ENCODE measurements around the gene ZNF576. TPM values are rescaled to one million over a fixed set of nuclear protein-coding genes. Genes with fewer than 3 reads are reported as not detected.
"Not testable (repeated sequence)": the region's sequence is repeated elsewhere in the genome, so short reads cannot be mapped to it uniquely, and the experiment has no call there.

ZNF576 gene
- total RNA-seq, 1 donor from 2014 or later = 14.8 TPM

DNA sequence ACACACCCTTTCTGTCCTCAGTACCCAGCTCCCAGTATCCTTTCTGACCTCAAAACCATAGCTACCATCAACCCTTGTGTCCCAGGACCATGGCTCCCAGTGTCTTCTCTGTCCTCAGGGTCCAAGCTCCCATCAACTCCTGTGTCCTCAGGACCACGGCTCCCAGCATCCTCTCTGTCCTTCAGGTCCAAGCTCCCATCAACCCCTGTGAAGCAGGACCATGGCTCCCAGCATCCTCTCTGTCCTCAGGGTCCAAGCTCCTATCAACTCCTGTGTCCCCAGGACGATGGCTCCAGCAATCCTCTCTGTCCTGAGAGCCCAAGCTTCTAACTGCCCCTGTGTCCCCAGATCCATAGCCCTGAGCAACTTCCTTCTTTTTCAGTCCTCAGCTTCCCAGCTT is 44.9 kb downstream of the ZNF576 start:
- Mint-ChIP-seq H3K27ac (no peak overlapping the region), H3K9me3 (no peaks in the 10 kb centered on the region), H3K4me3 (ENCODE audit: low read depth) (peak overlapping the region; percentile 51), H3K27me3 (ENCODE audit: low read depth) (peaks cover 42% of the 10 kb centered on the region), H3K36me3 (ENCODE audit: low read depth) (peaks cover 2% of the 10 kb centered on the region), H3K4me1 (ENCODE audit: low read depth) (peaks cover 8% of the 10 kb centered on the region)
- DNase-seq (ENCODE audit: low spot score) = no peak
- intact Hi-C loops (cut with micrococcal nuclease) = no loop called here

DNA sequence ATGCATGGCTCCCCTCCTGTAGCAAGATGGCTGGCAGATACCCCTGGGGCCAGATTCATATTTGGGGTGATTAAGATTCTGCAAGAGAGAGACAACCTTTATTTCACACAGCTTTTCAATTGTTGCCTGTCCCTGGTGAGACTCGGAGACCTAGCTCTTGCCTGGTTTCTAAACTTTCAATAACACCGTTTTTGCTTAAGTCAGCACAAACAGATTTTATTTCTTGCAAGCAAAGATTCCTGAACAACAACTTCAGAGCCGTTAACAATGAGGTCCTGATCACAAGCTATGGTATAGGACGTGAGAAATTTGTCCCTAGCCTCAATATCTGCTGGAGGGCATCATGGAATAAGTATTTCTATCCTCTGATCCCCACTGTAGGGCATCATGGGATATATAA is 46.1 kb downstream of the ZNF576 start:
- H3K9me3 Mint-ChIP-seq = no peaks in the 10 kb centered on the region
- H3K27ac Mint-ChIP-seq = no peak overlapping the region
- peaks cover 8% of the 10 kb centered on the region for H3K4me1 Mint-ChIP-seq (ENCODE audit: low read depth)
- DNase-seq (ENCODE audit: low spot score) = no peak
- no peak overlapping the region for H3K4me3 Mint-ChIP-seq (ENCODE audit: low read depth)
- peaks cover 11% of the 10 kb centered on the region for H3K36me3 Mint-ChIP-seq (ENCODE audit: low read depth)
- intact Hi-C loops (cut with micrococcal nuclease) = no loop called here
- H3K27me3 Mint-ChIP-seq (ENCODE audit: low read depth) = peaks cover 36% of the 10 kb centered on the region

DNA sequence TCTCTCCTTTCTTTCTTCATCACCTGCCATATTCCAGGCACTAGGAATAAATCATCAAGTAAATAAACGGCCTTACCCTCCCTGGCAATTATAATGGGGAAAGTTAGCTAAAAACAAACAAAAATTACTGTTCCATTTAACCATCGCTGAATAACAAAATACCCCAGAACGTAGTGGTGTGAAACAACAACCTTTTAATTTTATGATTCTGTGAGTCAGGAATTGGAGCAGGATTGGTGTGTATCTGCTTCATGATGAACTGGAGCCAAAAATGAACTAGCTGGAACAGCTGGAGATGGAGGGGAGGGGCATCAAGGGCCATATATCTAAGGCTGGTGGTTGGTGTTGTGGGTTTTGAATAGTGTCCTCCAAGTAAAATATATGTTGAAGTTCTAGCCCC is 46.9 kb downstream of the ZNF576 start:
- intact Hi-C loops (cut with micrococcal nuclease) = no loop called here
- Mint-ChIP-seq H3K27ac (no peak overlapping the region), H3K36me3 (ENCODE audit: low read depth) (peaks cover 16% of the 10 kb centered on the region), H3K4me1 (ENCODE audit: low read depth) (peaks cover 8% of the 10 kb centered on the region), H3K27me3 (ENCODE audit: low read depth) (peaks cover 30% of the 10 kb centered on the region), H3K9me3 (no peaks in the 10 kb centered on the region), H3K4me3 (ENCODE audit: low read depth) (no peak overlapping the region)
- no peak for DNase-seq (ENCODE audit: low spot score)

DNA sequence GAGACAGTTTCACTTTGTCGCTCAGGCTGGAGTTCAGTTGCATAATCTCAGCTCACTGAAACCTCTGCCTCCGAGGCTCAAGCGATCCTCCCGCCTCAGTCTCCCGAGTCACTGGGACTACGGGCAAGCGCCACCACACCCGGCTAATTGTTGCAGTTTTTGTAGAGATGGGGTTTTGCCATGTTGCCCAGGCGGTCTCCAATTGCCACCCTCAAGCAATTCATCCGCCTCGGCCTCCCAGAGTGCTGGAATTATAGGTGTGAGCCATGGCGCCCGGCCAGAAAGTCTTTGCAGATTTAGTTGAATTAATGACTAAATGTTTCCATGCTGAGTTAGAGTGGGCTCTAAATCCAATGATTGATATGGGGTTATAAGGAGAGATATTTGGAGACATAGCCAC is 47.8 kb downstream of the ZNF576 start:
- H3K36me3 Mint-ChIP-seq (ENCODE audit: low read depth) = peaks cover 21% of the 10 kb centered on the region
- H3K4me1 Mint-ChIP-seq (ENCODE audit: low read depth) = peaks cover 4% of the 10 kb centered on the region
- no peak for DNase-seq (ENCODE audit: low spot score)
- H3K27ac Mint-ChIP-seq = no peak overlapping the region
- no peak overlapping the region for H3K4me3 Mint-ChIP-seq (ENCODE audit: low read depth)
- no peaks in the 10 kb centered on the region for H3K9me3 Mint-ChIP-seq
- peaks cover 21% of the 10 kb centered on the region for H3K27me3 Mint-ChIP-seq (ENCODE audit: low read depth)
- intact Hi-C loops (cut with micrococcal nuclease) = no loop called here

DNA sequence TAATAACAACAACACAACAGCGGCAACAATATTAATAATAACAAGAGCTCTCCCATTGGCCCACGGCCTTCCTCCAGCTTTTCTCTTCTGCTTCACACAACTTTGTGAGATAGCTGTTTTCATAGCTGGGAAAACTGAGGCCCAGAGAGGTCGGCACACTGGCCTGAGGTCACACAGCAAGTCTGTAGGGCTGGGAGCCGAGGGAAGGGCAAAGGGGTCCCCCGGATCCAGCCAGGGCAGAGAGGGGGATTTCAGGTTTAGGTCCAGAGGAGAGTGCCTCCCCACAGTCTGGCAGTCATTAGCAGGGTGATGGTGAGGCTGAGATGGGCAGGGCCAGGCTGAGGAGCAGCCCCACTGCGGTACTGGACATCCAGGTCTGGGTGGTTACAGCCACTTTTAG is 52.2 kb downstream of the ZNF576 start:
- H3K27me3 Mint-ChIP-seq (ENCODE audit: low read depth) = no peaks in the 10 kb centered on the region
- H3K27ac Mint-ChIP-seq = no peak overlapping the region
- H3K4me3 Mint-ChIP-seq (ENCODE audit: low read depth) = no peak overlapping the region
- no peak for DNase-seq (ENCODE audit: low spot score)
- H3K36me3 Mint-ChIP-seq (ENCODE audit: low read depth) = peaks cover 35% of the 10 kb centered on the region
- no peaks in the 10 kb centered on the region for H3K9me3 Mint-ChIP-seq
- peaks cover 2% of the 10 kb centered on the region for H3K4me1 Mint-ChIP-seq (ENCODE audit: low read depth)
- intact Hi-C loops (cut with micrococcal nuclease) = no loop called here

DNA sequence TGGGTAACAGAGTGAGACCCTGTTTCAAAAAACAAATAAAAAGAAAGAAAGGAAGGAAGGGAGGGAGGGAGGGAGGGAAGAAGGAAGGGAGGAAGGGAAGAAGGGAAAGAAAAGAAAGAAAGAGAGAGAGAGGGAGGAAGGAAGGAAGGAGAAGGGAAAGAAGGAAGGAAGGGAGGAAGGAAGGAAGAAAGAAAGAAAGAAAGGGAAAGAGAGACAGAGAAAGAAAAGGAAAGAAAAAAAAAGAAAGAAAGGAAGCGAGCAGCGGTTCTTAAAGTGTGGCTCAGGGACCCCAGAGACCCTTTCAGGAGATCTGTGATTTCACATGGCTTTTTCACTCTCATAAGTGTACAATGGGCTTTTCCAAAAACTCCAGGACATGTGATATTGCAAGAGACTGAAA is 53.1 kb downstream of the ZNF576 start:
- intact Hi-C loops (cut with micrococcal nuclease) = no loop called here
- Mint-ChIP-seq H3K27ac (no peak overlapping the region), H3K9me3 (no peaks in the 10 kb centered on the region), H3K27me3 (ENCODE audit: low read depth) (no peaks in the 10 kb centered on the region), H3K4me1 (ENCODE audit: low read depth) (peaks cover 2% of the 10 kb centered on the region), H3K36me3 (ENCODE audit: low read depth) (peaks cover 41% of the 10 kb centered on the region), H3K4me3 (ENCODE audit: low read depth) (no peak overlapping the region)
- DNase-seq (ENCODE audit: low spot score) = no peak

DNA sequence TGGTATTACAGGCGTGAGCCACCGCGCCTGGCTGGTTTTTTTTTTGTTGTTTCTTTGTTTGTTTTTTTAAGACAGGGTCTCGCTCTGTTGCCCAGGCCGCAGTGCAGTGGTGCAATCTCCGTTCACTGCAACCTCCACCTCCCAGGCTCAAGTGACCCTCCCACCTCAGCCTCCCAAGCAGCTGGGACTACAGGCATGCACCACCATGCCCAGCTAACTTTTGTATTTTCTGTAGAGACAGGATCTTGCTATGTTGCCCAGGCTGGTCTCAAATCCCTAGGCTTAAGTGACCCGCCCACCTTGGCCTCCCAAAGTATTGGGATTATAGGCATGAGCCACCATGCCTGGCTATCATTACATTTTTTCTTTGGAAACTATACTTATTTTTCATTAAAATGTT is 53.9 kb downstream of the ZNF576 start:
- H3K27ac Mint-ChIP-seq; H3K4me3 Mint-ChIP-seq (ENCODE audit: low read depth); intact Hi-C loops (cut with micrococcal nuclease); H3K4me1 Mint-ChIP-seq (ENCODE audit: low read depth); H3K27me3 Mint-ChIP-seq (ENCODE audit: low read depth); DNase-seq (ENCODE audit: low spot score); H3K9me3 Mint-ChIP-seq: not testable (repeated sequence)
- peaks cover 49% of the 10 kb centered on the region for H3K36me3 Mint-ChIP-seq (ENCODE audit: low read depth)

Other genes with a start within 250 kb of the ZNF576 start
- gene CD177, start 242.9 kb upstream of the ZNF576 start, total RNA-seq = not detected in 2 replicates
- not detected in 2 replicates for gene TEX101, start 181.7 kb upstream of the ZNF576 start, total RNA-seq
- 2.5 and 3.0 TPM in 2 replicates for gene LYPD3, start 131.0 kb upstream of the ZNF576 start, total RNA-seq
- gene PHLDB3, start 91.8 kb upstream of the ZNF576 start, total RNA-seq = 23.0 and 25.3 TPM in 2 replicates
- 64.6 and 65.5 TPM in 2 replicates for gene ETHE1, start 69.4 kb upstream of the ZNF576 start, total RNA-seq
- gene ZNF575, start 63.4 kb upstream of the ZNF576 start, total RNA-seq = 1.7 and 2.1 TPM in 2 replicates
- 27.3 and 27.5 TPM in 2 replicates for gene XRCC1, start 21.1 kb upstream of the ZNF576 start, total RNA-seq
- 9.0 and 9.1 TPM in 2 replicates for gene PINLYP, start 20.8 kb upstream of the ZNF576 start, total RNA-seq
- gene IRGQ, start 461 bp upstream of the ZNF576 start, total RNA-seq = 27.8 and 32.7 TPM in 2 replicates
- gene SRRM5, start 15.5 kb downstream of the ZNF576 start, total RNA-seq = 0.32 and 0.46 TPM in 2 replicates
- 17.7 and 19.1 TPM in 2 replicates for gene ZNF428, start 23.0 kb downstream of the ZNF576 start, total RNA-seq
- 0.39 and 0.44 TPM in 2 replicates for gene CADM4, start 43.3 kb downstream of the ZNF576 start, total RNA-seq
- gene PLAUR, start 73.6 kb downstream of the ZNF576 start, total RNA-seq = 19.9 and 21.2 TPM in 2 replicates
- gene IRGC, start 119.5 kb downstream of the ZNF576 start, total RNA-seq = not detected in 2 replicates
- 69.1 and 73.1 TPM in 2 replicates for gene SMG9, start 158.4 kb downstream of the ZNF576 start, total RNA-seq
- gene KCNN4, start 184.4 kb downstream of the ZNF576 start, total RNA-seq = 98.0 and 98.7 TPM in 2 replicates
- gene LYPD5, start 205.9 kb downstream of the ZNF576 start, total RNA-seq = 0.14 and 0.41 TPM in 2 replicates
- 3.6 and 4.6 TPM in 2 replicates for gene ZNF283, start 230.7 kb downstream of the ZNF576 start, total RNA-seq